NCI-H524 treated with DMSO at 0.1 percent for 48 hours (cell line): Measurements from ENCODE around the gene RCOR1.
"Not testable (repeated sequence)": the region's sequence is repeated elsewhere in the genome, so short reads cannot be mapped to it uniquely, and the experiment has no call there.

ENCODE experiments used
- DNase-seq: peaks from one replicate; lab custom pipeline; 2025; lab: John Stamatoyannopoulos, UW

RCOR1 gene

DNA sequence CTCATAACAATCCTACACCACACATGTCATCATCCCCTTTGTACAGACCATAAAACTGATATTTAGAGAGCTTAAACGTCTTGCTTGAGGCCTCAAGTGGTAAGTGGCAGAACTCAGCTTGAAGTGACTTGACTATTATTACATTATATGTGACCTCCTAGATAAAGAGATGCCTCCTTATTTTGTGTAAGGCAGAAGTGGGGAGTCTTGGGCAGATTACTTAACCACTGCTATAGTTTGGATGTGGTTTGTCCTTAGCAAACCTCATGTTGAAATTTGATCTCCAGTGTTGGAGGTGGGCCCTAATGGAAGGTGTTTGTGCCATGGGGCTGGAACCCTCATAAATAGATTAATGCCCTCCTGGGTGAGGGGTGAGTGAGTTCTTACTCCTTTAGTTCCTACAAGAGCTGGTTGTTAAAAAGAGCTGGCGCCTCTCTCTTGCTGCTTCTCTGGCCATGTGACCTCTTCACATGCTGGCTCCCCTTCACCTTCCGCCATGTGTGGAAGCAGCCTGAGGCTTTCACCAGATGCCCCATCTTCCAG lies 37.4 kb downstream of the RCOR1 start:
- peak; percentile 87 for DNase-seq

DNA sequence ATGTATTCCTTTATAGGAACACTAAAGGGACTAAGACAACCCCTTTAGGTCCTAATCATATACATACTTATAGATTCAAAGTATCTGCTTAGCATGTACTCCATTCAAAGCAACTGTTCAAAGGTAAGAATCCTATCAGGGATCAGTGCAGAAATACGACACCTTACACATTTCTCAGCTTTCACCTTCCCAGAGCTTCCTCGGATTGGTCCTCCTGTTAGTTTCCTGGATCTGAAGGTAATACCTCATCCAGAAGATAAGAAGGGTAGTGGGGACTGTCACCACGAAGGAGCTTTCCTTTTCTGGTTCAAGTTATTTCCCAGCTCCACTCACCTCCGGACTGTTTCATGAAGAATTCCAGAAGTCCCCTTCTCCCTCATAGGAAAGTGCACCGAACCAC lies 38.0 kb downstream of the RCOR1 start:
- DNase-seq, result no peak

DNA sequence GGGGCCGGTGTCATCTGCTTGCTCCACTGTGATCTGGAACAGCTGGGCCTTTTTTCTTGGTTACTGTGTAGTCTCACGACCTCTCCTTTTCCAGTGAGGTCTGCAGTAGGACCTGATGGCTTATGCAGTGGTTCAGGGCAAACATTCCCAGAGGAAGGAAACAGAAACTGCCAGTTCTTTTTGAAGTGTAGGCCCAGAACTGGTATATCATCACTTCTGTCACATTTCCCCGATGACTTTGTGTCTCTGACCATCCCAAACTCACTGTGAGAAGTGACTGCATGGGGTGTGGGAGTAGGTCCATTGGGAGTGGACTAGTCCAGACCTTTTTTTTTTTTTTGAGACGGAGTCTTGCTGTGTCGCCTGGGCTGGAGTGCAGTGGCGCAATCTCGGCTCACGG lies 38.4 kb downstream of the RCOR1 start:
- DNase-seq, result no peak

DNA sequence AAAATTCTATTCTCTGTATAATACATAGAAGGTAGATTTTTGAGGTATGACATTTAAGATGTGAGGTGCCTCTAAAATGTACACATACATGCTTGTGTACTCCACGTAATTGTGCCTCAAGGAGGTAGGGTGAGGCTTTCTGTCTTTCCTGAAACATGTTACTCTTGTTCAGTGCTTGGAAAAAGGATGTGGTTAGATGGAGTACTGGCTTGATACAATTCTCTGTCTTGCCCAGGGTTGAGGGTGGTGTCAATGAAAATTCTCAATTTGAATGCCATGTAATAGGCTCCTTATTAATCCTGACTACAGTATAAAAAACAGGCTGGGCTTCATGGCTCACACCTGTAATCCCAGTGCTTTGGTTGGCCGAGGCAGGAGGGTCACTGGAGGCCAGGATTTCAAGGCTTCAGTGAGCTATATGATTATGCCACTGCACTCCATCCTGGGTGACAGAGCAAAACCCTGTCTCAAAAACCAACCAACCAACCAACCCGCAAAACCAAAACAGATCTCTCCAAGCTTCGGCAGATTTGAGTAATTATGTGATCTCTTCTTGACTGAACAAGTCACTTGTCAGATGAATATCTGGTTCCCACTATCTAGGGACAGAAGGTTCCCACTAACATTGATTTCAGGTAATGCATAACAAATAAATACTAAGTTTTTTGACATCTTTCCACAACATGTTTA lies 41.6 kb downstream of the RCOR1 start:
- no peak for DNase-seq

DNA sequence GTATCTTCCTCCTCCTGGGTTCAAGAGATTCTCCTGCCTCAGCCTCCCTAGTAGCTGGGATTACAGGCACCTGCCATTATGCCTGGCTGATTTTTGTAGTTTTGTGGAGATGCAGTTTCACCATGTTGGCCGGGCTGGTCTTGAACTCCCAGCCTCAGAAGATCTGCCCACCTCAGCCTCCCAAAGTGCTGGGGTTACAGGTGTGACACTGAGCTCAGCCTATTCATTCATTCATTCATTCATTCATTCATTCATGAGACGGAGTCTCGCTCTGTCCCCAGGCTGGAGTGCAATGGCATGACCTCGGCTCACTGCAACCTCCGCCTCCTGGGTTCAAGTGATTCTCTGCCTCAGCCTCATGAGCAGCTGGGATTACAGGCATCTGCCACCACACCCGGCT lies 47.2 kb downstream of the RCOR1 start:
- DNase-seq, result not testable (repeated sequence)

DNA sequence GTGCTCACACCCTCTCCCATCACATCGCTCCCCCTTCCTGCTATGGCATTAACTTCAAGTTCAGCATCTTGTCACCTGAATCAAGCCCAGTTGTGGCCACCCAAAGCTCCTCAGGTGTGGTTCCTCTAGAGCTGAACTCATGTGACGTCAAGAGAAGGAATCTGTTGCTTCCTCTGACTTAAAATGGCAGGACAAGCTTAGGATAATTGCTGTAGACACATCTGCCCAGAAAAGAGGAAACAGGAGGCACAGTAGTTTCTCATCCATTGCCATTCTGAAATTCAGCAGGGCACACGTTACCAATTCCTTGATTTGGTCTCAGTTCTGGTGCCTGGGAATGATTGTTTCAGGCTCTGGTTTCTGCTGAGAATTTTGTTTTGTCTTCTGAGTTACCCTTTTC lies 52.1 kb downstream of the RCOR1 start:
- no peak for DNase-seq

DNA sequence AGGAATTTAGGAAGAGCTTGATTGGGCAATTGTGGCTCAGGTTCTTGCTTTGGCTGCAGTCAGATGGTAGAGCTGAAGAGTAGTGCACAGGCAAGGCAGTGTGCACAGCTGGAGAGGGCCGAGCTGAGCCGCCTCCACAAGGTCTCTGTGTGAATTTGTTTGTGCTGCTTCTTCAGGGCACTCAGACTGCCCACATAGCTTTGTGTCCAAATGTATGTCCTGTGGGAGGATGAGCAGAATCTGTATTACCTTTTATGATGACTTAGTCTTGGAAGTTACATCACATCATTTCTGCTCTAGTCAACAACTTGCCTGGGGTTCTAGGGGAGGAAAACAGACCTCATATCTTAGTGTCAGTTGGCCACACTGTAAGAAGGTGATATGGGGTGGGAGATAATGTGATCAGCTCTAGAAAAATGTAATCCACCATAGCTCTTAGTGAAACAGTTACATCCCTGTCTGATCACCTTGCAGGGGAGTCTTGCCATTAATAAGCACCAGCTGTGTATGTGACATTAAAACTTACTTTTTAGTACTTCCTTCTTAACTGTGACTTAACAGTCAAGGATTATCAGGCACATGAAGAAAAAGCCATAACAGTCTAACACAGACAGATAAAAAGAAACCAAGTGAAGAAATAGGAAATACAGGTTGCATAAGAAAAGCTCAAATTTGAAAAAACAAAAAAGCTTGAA lies 53.4 kb downstream of the RCOR1 start:
- DNase-seq, result no peak

DNA sequence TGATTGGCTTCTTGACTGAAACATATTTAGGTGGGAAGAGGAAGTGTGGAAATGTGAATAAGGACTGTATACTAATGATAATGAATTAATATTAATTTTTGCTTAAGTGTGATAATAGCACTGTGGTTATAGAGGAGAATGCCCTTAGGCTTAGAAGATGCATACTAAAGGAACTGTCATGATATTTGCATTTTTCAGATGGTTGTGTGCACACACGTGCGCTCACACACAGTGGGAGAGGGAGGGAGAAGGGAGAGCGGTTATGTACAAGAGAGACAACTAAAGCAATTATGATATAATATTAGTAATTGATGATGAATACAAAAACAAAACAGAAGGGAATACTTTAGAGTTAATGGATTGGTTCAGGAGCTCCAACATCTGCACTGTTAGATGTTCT lies 54.2 kb downstream of the RCOR1 start:
- no peak for DNase-seq

DNA sequence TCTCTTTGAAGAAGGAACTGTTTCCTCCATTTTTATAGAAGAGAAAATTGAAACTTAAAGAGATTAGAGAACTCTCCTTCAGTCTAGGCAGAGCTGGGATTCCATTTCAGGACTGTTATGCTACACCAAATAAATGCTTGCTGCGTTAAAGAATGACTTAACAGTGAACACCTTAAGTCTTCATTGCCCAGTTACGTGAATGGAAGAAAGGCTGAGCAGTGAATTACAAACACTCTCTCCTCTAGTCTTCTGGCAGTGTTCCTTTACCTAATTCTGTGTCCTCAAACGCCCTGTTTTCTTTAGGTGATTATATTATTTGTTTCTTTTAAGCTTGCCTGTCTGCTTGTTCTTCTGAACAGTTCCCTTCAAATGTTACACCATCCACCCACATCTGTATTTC lies 59.7 kb downstream of the RCOR1 start:
- DNase-seq, result no peak

DNA sequence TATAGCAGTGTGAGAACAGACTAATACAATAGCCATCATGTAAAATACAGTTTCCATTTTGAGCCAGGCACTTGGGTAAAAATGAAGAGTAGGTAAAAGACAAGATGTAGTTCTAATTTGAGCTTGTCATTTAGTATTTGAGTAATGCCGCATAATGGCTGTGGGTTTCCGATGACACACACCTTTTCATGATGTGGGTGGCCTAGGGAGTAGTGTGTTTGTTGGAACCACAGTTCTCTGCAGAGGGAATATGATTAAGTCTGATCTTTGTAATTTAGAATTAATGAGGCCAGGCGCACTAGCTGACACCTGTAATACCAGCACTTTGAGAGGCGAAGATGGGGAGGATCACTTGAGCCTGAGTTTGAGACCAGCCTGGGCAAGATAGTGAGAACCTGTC lies 61.8 kb downstream of the RCOR1 start:
- no peak for DNase-seq

DNA sequence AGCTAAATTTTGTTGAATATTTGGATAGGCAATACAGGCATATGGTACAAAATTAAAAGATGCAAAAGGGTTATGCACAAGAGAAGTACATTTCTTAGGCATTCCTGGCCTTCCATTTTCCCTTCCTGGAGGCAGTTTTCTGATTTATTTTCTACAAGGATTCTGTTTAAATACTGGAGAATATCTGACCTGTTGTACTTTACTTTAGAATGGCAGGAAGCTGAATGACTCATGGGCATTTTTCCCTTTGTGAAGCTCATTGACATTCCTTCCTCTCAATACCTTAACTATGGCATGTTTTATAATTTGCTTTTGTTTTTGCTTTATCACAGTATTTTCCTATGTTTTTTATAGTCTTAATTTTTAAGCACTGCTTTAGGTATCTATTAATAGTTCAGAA lies 62.7 kb downstream of the RCOR1 start:
- no peak for DNase-seq

DNA sequence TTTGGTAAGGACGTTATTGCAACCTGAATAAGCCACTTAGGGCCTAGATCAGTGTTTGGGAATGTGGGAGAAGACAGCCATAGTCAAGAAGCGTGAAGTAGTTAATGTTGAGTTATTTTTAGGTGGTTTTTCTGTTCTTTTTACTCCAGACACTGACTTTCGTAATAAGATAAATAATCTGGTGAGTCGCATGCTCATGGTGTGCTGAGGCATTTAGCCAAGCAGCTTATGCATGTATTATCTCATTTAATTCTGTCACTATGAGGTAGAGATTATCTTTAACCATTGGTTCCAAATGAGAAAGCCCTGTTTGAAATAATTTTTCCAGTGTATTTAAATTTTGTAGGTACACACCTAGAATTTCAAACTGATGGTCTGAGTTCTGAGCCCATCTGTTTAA lies 67.3 kb downstream of the RCOR1 start:
- no peak for DNase-seq

DNA sequence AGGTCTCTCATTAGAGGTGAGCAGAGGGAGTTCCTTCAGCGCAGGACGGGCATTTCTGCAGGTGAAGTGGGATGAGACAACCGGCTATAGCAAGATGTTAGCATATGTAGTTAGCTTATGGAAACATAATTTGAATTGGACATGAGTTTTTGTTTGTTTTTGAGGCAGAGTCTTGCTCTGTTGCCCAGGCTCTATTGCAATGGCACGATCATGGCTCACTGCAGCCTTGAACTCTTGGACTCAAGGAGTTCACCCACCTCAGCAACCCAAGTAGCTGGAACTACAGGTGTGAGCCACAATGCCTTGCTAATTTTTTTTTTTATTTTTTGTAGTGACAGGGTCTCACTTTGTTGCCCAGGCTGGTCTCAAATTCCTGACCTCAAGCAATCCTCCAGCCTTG lies 69.2 kb downstream of the RCOR1 start:
- no peak for DNase-seq

DNA sequence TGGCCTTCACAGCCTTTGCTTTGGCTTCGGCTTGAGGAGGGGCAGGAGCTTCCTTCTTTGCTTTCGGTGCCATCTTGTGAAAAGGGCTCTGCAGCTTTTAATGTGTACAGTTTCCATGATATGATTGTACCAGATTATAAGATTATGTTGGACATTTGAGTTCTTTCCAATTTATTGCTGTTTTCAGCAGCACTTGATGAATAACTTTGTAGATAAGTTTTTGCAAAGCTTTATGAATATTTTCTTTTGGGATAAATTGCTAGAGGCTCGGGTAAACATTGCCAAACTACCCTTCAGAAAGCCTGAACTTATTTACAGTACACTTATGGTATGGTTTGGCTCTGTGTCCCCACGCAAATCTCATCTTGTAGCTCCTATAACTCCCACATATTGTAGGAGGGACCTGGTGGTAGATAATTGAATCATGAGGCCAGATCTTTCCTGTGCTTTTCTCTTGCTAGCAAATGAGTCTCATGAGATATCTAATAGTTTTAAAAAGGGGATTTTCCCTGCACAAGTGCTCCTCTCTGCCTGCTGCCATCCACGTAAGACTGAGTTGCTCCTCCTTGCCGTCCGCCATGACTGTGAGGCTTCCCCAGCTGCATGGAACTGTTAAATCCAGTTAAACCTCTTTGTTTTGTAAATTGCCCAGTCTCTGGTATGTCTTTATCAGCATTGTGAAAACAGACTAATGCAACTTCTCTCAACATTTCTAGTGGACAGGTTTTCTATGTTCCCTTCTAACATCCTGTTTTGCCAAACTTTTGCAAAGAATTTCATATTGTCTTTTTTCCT lies 70.4 kb downstream of the RCOR1 start:
- DNase-seq, result no peak

DNA sequence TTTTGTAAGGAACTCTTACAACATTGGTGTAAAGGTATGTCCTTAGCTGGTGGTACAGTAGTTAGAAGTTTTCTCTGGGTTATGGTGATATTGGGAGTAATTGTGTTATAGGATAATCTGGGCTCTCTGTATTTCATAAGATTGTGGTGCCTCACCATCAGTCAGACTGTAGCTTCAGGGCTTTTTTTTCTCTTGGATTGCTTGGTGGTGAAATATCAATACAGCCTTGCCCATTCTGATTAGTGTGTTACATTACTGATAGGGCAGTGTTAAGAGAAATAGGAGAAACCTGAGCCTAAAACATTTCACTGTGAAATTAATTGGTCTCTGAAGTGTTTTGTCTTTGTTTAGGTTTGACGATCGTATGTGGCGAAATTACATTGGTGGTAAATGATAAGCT lies 71.0 kb downstream of the RCOR1 start:
- no peak for DNase-seq

DNA sequence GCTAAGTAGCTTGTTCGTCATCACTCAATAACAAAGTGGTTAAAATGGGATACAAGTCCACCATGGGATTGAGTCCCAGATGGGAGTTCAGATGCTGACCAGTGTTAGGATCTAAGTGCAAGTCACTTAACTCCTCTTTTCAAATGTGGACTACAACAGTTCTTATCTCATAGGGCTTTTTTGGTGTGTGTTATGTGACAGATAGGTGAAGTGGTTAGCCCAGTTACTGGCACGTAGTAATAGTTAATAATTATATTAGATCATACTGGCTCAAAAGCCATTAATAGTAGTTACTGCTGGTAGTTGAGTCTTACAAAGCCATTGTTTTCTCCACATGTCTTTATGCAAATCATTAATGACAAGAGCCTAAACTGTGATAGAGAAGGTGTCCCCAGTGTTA lies 73.2 kb downstream of the RCOR1 start:
- DNase-seq, result no peak

DNA sequence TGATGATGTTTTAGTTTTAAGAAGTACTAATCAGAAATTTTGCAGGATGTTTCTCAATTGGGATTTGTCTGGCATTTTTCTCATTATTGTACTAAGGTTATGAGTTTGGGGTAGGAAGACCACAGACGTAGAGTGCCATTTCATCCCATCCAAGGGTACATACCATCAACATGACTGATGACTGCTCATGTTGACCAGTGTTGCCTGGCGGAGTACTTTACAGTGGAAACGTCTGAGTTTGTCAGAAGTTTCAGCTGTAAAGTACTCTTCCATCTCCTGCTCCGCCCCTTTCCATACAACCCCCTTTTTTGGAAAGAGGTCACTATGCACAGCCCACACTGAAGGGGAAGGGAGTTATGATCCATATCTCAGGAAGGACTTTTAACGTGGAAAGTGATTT lies 74.2 kb downstream of the RCOR1 start:
- DNase-seq, result no peak

DNA sequence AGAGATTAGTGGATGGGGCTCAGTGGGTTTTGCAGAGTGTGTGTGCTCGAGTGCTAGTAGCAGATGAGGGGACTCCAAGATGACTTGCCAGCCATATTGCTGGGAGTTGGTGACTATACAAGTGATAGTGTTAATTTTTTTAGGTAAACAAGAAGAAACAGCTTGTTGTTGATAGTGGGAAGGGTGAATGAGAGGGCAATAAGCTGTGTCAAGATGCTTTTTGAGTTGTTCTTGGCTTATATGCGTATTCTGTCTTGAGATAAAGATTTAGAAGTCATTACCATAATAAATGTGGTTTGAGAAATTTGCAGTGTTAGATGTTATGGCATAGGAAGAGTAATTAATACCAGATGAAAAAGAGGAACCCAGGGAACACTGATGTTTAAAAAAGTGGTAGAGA lies 75.3 kb downstream of the RCOR1 start:
- DNase-seq, result no peak

DNA sequence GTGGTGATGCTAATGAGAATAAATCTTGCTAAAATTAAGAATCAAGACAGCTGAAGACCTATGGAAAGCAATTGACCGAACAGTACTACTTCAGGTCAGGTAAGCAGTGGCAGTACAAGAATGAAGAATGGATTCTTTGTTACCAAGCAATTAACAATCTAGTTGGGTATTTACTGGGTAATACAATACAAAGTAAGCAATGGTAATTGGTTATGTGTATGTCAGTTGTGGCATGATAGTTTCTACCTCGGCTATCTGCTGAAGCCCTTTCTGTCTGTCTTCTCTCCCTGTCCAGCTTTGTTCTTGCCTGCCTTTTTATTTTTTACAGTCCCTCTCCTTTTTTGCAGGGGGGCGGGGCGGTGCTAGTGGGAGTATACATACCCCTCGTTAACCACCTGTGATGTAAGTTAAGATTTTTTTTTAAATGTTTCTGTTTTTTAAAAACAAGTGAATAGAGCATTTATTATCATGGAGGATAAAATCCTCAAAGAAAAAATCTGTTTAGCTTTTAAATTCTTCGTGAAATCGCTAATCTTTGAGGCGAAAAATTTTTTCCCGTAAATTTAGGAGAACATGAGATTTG lies 75.9 kb downstream of the RCOR1 start:
- no peak for DNase-seq

DNA sequence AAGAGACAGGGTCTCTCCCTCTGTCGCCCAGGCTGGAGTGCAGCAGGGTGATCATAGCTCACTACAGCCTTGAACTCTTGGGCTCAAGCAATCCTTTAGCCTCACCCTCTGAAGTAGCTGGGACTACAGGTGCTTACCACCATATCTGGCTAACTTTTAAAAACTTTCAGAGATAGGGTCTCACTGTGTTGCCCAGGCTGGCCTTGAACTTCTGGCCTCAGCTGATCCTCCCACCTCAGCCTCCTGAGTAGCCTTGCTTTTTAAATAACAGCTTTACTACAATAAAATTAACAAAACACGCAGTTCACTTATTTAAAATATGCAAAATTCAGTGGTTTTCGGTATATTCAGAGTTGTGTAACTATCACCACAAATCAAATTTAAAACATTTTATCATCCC lies 79.0 kb downstream of the RCOR1 start:
- no peak for DNase-seq

DNA sequence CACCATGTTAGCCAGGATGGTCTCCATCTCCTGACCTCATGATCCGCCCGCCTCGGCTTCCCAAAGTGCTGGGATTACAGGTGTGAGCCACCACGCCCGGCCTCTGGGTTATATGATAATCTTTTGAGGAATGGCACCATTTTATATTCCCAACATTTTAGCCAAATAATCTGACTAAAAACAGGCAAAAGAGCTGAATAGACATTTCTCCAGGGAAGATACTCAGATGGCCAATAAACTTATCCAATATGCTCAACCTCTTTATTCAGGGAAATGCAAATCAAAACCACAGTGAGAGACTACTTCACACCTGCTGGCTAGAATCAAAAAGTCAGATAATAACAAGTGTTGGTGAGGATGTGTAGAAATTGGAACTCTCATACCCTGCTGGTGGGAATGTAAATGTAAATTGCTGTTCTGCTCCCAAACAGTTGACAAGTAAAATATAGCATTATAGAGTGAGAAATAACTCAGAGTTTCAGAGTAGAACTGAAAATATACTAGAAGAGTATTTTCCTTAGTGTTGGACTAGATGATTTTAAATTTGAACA lies 80.0 kb downstream of the RCOR1 start:
- DNase-seq, result no peak

DNA sequence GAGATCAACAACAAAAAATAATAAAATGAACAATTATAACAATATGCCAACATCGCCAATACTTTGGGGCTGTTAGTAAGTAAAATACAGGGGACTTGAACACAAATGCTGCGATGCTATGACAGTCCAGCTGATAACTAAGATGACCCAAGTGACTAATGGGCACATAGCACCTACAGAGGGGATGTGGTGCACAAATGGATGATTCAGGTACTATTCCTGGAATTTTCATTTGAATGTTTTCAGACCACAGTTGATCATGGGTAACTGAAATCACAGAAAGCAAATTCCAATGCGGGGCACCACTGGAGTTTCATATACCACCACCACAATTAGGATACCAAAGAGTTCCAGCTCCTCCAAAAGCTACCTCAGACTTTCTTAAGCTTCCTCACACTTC lies 82.9 kb downstream of the RCOR1 start:
- no peak for DNase-seq
